HG03060 (cell line): ENCODE measurements around the gene ARMC9.
"Not testable (repeated sequence)": the region's sequence is repeated elsewhere in the genome, so short reads cannot be mapped to it uniquely, and the experiment has no call there.

Experiments
- ATAC-seq: cut with Tn5 transposase; IDR thresholded peaks from one replicate; pipeline ENCODE4 v1.9.1; 2021; ENCODE audit warnings: low read depth, moderate number of reproducible peaks; ENCODE audit not compliant: unreplicated experiment

The ARMC9 gene

DNA sequence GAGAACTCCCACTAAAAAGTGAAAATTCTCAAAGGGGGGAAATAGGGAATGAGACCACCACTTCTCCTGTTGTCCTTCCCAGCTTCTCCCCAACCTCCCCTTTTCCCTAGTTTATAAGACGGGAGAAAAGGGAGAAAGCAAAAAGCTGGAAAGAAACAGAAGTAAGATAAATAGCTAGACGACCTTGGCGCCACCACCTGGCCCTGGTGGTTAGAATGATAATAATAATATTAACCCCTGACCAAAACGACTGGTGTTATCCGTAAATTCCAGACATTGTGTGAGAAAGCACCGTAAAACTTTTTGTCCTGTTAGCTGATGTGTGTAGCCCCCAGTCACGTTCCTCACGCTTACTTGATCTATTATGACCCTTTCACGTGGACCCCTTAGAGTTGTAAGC is 209.9 kb downstream of the ARMC9 start:
- not testable (repeated sequence) for ATAC-seq

DNA sequence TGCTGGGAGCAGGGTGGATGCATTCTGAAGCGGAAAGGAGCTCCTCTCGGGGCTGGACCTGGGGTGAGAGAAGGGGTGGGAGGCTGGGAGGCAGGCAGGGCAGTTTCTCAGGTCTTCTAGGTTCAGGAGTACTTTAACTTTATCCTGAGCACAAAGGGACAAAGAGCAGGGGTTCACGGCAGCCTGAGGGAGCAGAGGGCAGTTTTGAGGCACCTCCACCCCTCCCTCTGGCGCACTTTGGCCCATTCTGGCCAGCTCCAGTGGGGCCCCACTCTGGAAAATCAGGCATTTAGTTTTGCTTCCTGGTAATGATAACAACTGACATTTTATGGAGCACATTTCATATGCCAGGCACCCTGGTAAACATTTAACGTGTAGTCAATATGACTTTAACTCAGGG is 211.3 kb downstream of the ARMC9 start:
- ATAC-seq: no peak

DNA sequence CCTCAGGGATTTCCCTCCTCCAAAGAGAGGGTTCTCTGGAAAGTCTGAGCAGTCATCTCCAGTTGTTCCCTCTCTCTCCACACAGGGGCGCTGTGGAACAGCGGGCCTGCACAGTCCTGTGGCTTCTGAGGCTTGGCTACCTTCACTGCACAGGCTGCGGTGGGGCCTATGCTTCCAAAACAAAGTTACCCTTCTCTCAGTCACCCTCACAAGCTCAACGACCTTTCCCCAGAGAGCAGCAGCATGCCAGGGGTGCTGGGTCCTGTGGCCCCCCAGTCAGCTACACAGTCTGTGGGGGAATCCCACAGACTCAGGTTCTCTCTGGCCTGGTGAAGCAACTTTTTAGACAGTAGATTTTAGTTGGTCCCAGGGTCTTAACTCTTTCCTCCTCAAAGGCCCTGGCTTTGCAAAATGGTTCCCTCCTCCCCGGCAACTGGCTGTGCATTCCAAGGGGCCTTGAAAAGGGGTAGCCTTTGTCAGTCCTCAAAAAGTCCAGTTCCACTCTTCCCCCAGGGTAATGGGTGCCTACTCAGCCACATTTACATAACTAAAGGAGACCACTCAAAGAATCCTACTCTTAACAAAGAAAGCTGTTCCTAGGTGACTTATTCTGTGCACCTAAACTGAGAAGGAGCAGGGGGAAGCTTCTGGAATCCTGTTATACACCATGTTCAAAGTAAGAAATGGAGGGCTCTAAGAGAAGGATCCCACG is 212.0 kb downstream of the ARMC9 start:
- no peak for ATAC-seq

- no peak for ATAC-seq
Observed at GRCh38 chr2:231411237-231411636, 212.8 kb downstream of the ARMC9 start.

DNA sequence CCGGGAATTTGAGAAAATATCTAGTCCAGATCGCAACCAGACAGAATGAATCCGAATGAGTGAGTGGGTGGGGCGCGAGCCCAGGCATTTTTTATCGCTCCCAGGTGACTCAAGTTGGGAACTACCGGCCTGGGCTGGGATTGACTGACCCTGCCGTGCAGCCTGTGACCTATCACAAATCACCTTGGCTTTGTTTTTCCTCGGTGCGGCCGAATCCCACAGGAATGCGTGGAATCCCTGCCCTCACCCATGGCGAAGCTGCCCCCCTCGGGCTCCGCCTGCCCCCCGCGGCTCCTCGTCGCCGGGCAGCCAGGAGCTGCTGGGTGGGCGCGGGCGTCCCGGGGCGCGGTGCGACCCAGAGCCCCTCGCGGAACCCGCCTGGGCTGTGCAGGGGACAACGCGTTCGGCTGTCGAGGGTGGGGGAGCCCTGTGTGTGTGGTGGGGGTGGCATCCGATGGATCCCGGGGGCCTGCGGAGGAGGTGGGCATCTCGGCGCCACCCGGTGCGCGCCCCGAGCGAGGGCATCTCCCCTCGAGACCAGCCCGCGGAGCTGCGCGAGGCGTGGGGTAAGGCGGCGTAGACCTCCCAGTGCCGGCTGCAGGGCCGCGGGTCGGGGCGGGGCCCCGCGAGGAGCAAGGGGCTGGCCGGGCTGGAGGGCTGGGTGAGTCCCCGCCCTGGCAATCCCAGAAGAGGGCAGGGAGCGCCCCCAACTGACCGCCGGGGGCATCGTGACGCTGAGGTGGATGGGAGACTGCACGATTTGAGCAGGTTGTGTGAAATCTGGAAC is 213.6 kb downstream of the ARMC9 start:
- peak; percentile 66 for ATAC-seq

- ATAC-seq: no peak
Observed at GRCh38 chr2:231412618-231412963, 214.2 kb downstream of the ARMC9 start.

- no peak for ATAC-seq
Observed at GRCh38 chr2:231413456-231413855, 215.0 kb downstream of the ARMC9 start.

DNA sequence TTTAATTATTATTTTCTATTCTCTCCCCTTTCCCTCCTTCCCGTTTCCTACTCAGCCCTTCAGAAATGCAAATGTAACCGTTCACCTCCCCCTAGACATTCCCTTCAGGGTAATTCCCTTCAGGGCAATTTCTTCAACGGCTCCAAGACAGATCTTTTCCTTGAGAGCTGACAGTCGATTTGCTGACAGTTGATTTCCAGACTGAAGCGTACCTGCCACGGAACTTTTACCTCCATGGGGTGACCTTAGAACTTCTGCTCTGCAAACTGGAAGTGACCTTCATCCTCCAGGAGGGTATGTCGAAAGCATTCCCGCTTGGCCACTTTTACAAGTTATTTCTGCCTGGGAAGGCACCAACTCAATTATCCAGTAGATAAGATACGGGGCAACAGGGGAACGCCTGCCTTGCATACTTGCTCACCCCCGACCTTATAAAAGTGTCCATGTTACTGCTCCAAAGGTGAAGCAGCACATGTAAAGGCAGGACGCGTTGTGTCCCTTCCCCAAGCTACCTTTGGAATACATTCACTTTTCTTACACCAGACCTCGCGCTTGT is 215.6 kb downstream of the ARMC9 start:
- no peak for ATAC-seq

DNA sequence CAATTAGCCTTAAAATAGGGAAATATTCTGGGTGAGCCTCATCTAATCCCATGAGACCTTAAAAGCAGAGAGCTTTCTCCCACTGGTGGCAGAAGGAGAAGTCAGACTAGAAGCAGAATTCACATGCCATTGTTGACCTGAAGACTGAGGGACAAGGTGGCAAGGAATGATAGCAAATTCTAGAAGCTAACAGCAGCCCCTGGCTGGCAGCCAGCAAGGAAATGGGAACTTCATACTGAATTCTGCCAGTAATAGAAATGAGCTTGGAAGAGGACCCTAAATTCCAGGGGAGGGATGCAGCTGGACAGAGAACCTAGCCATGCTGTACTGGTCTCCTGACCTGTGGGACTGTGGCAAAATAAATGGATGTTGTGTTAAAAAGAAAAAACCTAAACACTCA is 216.6 kb downstream of the ARMC9 start:
- ATAC-seq: no peak

GRCh38 chr2:231418820-231419640 is 220.6 kb downstream of the ARMC9 start:
- ATAC-seq: no peak

DNA sequence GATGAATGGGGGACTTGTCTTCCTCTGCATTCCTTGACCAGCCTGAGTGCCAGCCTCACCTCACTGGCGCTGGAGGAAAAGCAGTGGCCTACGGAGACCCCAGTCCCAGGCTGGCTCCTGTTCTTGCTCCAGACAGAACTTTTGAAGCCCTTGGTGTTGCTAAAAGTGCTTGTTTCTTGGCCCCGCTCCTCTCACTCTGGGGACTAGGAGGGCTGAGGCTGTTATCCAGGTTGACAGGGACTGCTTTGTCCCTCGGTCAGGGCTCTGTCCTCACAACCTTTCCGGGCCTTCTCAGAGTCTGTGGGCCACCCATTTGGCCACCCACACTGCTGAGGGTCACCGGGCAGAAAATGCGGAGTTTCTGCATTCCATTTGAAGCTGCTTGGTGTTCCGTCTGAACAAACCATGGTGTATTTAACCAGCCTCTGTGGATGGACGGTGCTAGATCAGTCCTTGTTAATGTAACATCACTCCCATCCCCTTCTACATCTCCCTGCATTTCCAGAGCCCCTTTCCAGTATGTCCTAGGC is 222.7 kb downstream of the ARMC9 start:
- ATAC-seq: no peak

GRCh38 chr2:231422056-231422455 is 223.6 kb downstream of the ARMC9 start:
- no peak for ATAC-seq

- ATAC-seq: no peak
Observed at GRCh38 chr2:231423176-231423575, 224.7 kb downstream of the ARMC9 start.
